ENCODE measurements around the gene MCOLN3.
"Not testable (repeated sequence)": the region's sequence is repeated elsewhere in the genome, so short reads cannot be mapped to it uniquely, and the experiment has no call there.

- not testable (repeated sequence) for TF ChIP-seq BHLHE40 (IDR thresholded peaks at IDR 0.05; ENCODE audit: low read depth, low read length); POLR2A (IDR thresholded peaks at IDR 0.05; ENCODE audit: low read depth, low read length); RCOR1 (IDR thresholded peaks at IDR 0.05; ENCODE audit: insufficient replicate concordance, low read length)
- TF ChIP-seq, protein P1, sequence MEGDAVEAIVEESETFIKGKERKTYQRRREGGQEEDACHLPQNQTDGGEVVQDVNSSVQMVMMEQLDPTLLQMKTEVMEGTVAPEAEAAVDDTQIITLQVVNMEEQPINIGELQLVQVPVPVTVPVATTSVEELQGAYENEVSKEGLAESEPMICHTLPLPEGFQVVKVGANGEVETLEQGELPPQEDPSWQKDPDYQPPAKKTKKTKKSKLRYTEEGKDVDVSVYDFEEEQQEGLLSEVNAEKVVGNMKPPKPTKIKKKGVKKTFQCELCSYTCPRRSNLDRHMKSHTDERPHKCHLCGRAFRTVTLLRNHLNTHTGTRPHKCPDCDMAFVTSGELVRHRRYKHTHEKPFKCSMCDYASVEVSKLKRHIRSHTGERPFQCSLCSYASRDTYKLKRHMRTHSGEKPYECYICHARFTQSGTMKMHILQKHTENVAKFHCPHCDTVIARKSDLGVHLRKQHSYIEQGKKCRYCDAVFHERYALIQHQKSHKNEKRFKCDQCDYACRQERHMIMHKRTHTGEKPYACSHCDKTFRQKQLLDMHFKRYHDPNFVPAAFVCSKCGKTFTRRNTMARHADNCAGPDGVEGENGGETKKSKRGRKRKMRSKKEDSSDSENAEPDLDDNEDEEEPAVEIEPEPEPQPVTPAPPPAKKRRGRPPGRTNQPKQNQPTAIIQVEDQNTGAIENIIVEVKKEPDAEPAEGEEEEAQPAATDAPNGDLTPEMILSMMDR (conservative IDR thresholded peaks at IDR 0.05; ENCODE audit: low read depth, low read length): not testable (repeated sequence)
These were observed 61.7 kb downstream of the MCOLN3 start for GRCh38 chr1:84986561-84986960.

All from IMR-90 (cell line).